Measurements from ENCODE around the gene YTHDF1.
A peak's percentile ranks its signal among the peaks of the same experiment; 100 is the strongest.

YTHDF1 gene

DNA sequence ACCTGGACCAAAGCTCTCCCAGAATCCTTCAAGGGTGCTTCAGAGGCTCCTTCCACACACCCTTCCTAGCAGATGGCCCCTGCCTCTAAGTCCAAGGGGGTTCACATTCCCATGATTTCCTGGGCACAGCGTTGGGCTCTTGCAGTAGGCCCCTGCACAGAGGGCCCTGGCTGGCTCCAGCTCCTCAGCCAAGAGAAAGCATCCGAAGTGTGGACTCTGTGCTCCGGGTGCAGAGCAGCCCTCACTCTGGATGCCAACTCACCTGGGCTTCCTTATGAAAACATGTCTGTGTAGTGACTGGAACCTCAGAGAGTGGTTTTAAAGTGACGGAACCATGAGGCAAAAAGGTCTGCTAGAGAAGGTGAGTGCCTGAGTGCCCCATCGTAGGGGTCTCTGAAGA is 11.6 kb downstream of the YTHDF1 start:
- DNase-seq: no peak

DNA sequence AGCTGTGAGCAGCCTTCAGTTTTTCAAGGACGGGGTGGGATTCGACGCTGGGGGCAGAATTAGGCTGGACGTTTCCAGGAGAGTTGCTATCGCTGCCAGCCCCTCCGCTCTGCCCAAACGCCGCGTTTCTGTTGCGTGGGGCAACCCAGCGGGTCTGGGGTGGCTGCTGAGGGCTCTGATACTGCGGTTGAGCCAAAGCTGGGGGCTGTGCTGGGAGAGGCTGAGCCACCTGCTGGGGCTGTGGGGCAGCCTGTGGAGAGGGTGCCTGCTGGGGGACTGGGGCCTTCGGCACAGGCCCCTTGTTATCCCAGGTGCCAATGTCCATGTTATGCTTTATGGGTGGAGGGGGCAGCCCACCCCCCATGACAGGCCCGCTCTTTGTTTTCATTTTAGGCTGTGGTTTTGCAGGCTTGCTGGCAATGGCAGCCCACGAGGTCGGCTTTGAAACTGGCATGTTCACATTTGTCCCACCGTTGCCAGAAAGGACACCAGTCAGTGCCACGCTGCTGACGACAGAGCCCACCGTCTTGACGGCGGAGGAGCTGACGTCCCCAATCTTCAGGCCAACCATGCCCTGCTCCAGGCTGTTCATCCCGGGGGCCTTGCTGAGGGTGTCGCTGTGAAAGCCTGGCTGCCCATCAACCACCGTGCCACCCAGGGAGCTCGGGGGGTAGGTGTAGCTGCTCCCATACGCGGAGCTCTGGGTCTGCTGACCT is 13.0 kb downstream of the YTHDF1 start:
- DNase-seq: no peak

DNA sequence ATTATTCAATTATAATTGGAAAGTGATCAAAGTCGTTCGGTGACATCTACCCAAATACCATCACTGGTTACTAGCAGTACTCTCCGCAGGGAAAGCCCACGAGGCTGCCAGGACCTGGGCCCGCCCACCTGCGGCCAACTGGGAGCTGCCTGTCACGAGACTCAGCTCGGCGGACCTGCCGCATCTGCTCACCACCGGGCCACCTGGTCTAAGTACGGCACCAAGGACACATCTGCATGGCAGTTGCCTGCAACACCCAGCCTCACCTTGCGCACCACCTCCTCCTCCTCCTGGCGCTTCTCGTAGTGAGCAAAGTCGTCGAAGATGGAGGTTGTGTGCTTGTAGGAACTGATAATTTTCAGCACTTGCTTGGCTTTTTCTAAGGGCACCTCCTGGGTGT is 13.9 kb downstream of the YTHDF1 start:
- DNase-seq: no peak

DNA sequence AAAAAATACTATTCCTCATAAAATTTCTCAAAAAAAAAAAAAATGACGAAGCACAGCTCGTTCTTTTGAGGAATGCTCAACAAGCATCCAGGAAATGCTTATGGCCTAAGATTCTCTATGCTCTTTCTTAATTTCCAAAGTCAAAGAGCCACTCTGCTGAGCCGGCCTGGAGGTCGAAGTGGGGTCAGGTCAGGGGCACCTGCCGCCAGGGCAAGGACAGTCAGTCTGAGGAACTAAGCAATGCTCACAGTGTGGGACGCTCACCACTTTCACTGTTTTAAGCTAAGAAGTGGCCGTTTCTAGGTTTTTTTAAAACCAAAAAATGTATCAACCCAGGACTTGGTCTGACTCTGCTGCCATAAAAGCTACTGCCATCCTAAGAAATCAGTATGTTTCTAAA is 17.3 kb downstream of the YTHDF1 start:
- DNase-seq: no peak

DNA sequence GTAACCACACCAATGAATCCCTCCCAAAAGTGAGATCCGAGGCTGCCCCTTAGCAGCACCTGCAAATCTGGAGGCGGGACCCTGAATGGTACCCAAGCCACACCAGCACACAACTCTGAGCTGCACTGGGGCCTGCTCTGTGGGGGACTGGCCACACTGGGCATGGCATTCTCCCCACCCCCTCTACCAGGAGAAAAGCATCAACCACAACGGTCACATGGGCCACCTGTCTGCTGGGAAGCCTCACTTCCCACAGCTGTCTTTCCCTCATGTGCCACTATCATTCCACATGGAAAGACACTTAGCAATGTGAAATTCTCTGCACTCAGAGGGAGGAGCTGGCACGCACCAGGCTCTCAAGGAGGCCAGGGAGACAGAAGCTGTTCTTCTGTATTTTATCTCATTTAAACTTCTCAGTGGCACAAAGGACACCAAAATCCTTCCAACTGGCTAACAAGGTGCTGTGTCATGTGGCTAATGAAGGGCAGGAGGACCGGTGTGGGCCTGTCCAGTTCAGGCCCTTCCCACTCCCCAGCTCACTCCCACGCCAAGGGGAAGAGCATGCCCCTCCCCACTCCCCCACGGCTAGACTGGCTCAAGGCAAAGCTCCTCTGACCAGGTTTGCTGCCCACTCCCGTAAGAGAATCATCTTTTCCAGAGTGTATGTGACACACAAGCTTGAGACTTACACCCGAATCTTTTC is 19.0 kb downstream of the YTHDF1 start:
- no peak for DNase-seq

DNA sequence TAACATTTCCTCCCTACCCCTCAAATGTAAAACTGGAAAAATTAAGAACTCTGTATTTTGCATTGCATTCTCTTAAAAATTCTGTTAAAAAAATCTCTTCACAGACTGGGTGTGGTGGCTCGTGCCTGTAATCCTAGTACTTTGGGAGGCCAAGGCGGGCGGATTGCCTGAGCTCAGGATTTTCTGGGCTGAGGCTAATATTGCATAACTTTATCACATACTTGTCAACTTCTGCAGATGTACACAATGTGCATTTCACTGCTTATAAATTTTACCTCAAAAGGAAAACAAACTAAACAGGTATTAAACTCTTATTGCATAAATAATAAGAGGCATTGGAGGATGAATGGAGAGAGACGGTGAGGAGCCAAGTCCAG is 21.1 kb downstream of the YTHDF1 start:
- no peak for DNase-seq

DNA sequence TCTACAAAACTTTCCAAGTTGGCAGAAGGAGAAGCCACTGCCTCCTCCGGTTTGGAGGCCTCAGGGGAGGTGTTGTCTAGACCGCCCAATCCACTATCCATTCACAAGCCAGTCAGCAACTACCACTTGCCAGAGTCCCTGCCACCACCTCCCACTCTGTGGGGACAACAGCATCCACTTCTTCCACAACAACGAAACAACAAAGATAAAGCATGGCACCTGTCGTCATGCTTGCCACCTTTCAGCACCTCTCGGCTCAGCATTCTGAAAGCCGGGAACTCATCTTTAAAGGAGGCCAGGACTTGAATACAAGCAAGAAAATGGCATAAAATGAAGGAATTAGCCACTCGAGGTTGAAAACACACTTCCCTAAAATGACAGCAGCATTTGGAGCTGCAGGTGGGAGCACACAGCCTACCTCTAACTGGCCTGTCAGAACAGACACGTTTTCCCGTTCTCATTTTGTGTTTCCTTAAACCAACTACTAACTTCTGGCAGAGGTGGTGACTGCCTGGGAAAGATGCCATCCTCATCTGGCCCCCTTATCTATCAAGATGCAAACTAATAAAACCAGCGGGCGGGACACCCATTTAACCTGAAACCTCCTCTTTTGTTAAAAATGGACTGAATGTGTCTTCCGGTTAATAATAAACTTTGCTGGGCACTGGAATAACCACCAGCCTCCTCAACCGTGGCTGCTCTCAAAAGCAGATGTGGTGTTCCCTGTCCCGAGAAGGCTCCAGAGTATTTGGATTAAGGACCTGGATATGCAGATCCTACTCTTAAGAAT is 21.7 kb downstream of the YTHDF1 start:
- no peak for DNase-seq

DNA sequence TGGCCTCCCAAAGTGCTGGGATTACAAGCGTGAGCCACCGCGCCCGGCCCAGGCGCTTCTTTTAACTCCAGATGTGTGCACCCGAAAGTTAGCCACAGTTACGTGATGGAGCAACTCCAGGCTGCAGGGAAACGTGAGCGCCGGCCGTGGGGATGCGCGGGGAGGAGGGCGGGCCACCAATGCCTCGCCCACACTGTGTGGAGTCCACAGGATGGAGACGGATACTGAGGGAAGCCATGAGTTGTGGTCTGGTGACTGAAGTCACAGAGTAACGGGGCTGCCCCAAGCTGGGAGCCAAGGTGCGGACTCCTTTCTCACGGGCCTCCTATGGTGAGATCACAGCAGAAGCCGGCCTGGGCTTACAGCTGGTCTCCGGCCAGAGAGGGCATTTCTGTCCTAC is 23.2 kb downstream of the YTHDF1 start:
- DNase-seq: no peak

DNA sequence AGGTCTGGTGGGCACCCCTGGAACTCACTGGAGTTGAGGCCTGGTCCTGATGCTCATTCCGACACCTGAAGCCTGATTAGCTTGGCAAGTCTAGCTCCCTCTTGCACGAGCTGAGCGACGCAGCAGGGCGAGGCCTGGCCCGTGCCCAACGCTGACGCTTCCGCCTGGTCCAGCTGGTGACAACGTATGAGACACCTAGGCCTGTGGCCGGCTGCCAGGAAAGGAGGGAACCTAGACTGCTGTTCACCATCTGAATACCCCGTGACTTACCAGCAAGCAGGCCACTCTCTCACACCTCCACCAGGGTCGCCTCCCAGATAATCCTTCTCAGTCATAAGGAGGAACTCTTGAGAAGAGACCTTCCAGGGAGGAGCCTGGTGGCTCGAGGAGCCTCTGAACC is 24.5 kb downstream of the YTHDF1 start:
- DNase-seq: no peak

DNA sequence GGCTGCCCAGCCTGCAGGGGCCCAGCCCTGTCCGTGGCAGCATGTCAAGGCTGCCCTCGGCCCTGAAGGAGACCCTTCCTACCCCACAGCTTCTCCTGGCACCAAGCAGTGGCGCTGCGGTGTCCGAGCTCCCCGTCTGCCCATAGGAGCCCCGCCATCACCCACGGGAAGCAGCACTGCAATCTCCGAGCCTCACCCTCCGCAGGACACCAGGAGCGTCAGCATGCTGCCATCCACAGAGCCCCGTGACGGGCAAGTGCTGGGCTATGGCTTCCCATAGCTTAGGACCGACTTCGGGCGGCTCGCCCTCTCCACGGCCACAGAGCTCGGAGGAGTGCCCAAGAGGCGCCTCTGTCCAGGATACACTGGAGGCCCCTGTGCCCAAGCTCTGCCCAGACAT is 25.1 kb downstream of the YTHDF1 start:
- DNase-seq: no peak

DNA sequence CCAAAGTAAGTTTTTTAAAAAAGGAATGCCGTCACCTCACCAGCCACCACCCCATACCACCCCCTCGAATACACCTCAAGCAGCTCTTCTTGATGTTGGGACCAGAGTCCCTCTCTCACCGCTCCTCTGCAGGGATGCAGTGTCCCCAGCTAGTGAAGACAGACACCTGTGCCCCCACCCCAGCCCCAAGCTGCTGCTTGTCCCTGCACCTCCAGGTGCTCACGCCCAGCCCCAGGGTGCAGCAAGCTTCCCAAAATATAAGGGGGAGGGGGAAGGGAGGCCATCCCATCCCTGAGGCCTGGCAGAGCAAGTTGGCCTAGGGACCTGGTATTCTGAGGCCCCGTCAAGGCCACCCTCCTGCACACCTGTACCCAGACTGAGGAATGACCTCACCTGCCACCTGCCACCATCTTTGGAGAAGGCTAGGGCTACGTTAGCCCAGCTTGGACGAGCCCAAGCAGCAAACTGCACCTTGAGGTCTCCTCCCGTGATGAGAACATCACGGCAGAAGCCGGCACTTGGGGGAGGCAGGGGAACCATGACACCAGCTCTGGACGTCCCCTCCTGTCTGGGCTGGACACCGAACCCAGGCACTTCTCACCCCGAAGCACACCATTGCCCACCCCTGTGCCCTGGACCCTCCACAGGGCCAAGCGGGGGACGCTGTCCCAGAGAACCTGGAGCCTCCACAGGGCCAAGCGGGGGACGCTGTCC is 25.9 kb downstream of the YTHDF1 start:
- no peak for DNase-seq

DNA sequence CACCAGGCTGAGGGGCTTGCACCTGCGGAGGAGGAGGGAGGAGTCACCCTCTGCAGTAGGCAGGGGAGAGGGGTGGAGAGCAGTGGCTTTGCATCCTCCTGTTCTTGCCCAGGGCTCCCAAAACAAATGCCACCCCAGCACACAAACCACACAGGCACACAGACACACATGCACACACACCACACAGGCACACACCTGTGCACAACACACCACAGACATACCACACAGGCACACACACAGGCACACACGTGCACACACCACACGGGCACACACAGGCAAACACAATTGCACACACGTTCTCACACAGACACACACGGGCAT is 26.6 kb downstream of the YTHDF1 start:
- DNase-seq: no peak

DNA sequence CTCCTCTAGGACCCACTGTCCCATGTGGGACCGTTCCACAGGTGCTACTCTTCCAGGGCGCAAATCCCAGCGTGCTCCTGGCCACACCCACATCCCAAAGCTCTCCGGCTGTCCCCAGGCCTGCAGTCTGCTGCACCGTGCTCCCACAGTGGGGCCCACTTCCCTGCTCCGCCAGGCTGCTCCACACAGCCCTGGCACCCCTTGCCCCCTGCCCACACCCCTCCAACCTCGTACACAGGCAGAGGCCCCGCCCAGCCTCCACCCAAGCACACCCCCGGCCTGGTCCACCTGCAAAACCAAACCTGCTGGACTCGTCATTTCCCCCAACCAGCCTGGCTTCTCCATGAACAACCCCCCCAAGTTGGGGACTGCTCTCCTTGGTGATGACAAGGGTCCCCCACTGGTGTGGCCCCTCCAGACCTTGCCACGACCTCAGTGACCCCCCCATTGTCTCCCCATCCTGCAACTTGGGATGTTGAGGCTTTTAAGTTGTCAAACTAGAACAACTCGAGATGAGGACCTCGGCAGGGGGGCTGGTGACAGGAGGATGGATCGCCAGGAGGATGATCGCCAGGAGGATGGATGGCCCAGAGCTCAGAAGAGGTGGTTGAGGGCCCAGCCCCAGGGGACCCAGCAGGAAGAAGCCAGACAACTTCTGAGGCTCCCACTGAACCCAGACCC is 27.1 kb downstream of the YTHDF1 start:
- DNase-seq: no peak

DNA sequence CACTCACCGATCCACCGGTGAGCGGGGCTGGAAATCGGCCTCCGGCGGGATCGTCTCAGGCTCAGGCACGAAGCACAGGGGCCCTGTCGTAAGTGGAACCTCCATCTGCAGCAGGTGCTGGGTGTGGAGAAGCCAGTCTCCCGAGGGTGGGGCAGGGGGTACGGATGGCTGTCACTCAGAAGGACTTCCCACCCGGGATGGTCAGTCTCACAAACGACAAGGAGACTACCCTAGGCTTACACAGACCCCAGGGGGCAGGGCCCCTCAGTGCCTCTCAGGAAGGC is 27.8 kb downstream of the YTHDF1 start:
- no peak for DNase-seq

DNA sequence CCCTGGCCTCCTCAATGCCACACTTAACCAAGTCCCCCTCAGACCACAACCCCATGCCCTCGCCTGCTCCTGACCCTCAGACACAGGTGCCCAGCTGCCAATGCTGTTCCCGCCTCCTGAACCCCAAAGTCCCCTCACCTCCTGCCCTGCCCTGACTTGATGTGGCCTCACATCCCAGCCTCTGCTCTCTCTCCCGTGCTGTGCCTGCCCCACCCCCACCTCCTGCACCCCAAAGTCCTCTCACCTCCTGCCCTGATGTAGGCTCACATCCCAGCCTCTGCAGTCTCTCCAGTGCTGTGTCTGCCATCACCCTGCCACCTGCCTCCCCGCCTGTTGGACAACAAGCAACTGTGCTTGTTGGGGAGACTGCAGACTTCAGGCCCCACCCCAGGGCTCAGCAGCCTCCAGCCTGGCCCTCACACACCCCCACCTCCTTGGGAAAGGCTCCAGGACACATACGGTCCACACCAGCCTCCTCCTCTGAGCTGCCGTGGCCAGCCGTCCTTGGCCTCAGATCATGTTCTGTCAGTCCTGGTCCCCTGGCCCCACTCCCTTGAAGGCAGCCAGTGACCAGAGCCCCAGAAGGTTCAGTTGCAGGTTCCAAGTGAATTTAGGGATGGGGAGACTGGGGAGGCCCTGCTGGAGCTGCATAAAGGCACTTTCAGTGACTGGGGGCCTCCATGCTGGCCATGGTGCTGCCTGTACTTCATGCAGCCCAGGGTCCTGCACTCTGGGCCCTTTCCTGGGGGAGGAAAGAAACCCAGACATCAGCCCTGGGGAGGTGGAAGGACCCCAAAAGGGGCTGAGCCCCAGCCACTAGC is 28.4 kb downstream of the YTHDF1 start:
- no peak for DNase-seq

DNA sequence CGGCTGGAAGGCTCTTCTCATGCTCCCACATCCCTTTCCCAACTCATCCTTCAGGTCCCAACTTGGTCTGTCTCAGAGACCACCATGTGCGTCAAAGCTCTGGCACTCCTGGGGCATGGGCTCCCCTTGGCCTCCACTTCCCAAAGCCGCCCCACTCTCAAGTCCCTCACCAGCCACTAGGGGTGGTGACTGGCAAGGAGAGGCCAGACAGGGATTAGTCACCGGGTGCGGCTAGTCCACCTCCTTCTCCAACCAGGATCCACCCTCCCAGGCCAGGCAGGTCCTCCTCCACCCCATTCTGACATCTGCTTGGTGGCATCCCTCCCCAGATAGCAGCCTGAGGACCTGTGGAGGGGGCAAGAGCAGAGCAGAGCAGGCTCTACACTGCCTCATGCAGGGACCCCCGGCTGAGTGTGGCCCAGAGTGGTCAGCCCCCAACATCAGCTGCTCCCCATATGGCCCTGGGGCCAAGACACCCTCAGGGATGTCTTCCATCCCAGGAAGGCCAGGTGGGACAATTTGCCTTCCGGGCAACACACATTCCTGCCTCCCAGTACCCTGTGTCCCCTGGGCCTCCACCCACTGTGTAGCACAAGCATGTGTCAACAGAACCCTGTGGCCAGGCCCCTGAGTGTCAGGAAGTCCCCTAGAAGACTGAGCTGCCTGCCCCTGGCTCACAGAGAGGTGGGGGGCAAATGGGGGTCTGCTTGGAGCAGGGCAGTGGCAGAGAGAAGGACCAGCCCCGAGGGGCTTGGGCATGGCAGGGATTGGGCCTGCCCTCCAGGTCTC is 29.2 kb downstream of the YTHDF1 start:
- DNase-seq: no peak

DNA sequence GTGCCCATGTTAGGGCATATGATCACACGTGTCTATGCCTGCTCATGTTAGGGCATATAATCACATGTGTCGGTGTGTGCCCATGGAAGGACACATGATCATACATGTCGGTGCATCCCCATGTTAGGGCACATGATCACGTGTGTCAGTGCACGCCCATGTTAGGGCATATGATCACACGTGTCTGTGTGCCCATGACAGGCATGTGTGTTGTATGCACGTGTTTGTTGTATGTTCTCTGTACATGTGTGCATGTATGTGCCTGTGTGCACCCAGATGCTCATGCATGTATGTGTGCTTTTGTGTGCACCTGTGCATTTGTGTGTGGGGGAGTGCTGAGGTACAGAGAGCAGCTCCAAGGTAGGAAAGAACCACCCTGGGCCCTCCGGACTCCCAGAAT is 29.8 kb downstream of the YTHDF1 start:
- DNase-seq: no peak

DNA sequence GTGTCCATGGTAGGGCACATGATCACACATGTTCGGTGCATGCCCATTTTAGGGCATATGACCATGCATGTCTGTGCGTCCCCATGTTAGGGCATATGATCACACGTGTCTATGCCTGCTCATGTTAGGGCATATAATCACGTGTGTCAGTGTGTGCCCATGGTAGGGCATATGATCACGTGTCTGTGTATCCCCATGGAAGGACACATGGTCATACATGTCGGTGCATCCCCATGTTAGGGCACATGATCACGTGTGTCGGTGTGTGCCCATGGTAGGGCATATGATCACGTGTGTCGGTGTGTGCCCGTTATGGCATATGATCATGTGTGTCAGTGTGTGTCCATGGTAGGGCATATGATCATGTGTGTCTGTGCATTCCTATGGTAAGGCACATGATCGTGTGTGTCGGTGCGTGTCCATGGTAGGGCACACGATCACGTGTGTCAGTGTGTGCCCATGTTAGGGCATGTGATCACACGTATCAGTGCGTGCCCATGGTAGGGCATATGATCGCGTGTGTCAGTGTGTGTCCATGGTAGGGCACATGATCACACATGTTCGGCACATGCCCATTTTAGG is 30.6 kb downstream of the YTHDF1 start:
- DNase-seq: no peak

DNA sequence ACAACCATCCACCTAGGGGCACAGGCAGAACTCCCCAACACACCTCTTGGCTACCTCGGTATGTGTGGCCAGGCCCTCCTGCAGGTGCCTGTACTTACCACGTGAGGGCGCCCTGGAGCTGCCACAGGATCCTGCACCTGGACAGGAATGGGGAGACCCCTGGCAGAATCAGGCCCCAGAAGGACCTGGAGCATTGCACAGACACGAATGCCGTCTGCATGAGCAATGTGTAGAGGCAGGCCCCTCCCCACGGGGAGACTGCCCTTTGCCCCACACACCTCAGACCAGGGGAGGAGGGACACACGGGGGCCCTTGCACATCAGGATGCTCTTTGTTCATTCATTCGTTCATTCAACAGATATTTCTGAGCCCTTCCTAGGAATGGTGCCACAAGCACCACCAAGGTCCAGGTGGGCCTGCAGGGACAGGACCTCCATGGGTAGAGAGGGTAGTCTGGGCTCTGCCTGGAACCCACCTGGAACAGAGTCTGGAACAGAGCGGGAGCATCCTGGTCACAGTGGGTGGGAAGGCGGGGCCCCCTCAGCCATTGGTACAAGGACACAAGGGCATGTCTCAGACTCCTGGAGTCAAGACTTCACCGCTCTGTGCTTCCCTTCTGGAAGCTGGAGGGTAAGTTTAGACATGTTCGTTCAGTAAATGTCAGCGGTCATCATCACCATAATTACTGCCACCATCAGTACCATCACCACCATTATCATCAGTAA is 32.3 kb downstream of the YTHDF1 start:
- peak; percentile 28 to 50 for DNase-seq

DNA sequence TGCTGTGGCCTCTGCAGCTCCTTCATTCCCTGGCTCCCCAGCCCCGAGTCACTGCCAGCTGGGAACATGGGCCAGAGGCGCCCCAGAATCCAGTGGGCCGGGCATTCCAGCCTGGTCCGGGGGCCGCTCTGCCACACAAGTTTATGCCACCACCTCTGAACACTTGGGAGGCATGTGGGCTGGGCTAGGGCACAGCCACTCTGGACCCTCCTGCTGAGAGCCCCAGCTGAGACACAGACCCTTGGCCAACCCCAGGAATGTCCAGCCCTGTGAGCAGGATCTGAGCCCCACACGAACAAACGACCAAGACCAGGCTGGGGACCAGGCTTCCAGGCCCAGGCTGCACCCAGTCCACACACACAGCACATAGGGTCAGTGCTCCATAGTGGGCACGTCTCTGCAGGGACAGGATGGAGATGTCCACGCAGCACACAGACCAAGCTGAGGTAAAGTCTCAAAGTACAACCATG is 33.0 kb downstream of the YTHDF1 start:
- no peak for DNase-seq
